Measurements from ENCODE around the gene SETD2.
"Not testable (repeated sequence)": the region's sequence is repeated elsewhere in the genome, so short reads cannot be mapped to it uniquely, and the experiment has no call there.

Gene SETD2

GRCh38 chr3:47164007-47164881 lies at the start of gene SETD2:
Gene SETD2 (minus strand): TSS chr3:47164113. CDS start chr3:47163924, 189 bp downstream.
- DNase-seq (ENCODE audit: low spot score in 2 of 2), result peak; percentile 65 to 88
- Mint-ChIP-seq H3K9me3 (no peaks in the 10 kb centered on the region), H3K36me3 (peaks cover 27% of the 10 kb centered on the region), H3K4me1 (peaks cover 44% of the 10 kb centered on the region), H3K27ac (peak within 1 kb of the TSS; percentile 97), H3K4me3 (peak within 1 kb of the TSS; percentile 86)
- peak; percentile 94 for ATAC-seq

- Mint-ChIP-seq H3K9me3 (no peaks in the 10 kb centered on the region), H3K36me3 (no peaks in the 10 kb centered on the region), H3K27ac (no peak overlapping the region), H3K4me3 (no peak overlapping the region), H3K4me1 (no peaks in the 10 kb centered on the region)
- ATAC-seq (no peak), DNase-seq (ENCODE audit: low spot score in 2 of 2) (no peak)
Observed at GRCh38 chr3:47210863-47211405, 47.0 kb upstream of the SETD2 start.

GRCh38 chr3:47206022-47206421 lies 42.1 kb upstream of the SETD2 start:
- ATAC-seq, result not testable (repeated sequence)

GRCh38 chr3:47204875-47205274 lies 41.0 kb upstream of the SETD2 start:
- no peaks in the 10 kb centered on the region for H3K36me3 Mint-ChIP-seq
- no peak for ATAC-seq
- no peak overlapping the region for H3K4me3 Mint-ChIP-seq

More at GRCh38 chr3:47206022-47206421, 42.1 kb upstream of the SETD2 start:
- H3K4me3 Mint-ChIP-seq; H3K9me3 Mint-ChIP-seq; H3K27ac Mint-ChIP-seq; H3K36me3 Mint-ChIP-seq; DNase-seq (ENCODE audit: low spot score in 2 of 2); H3K4me1 Mint-ChIP-seq: not testable (repeated sequence)

GRCh38 chr3:47202542-47202941 lies 38.6 kb upstream of the SETD2 start:
- Mint-ChIP-seq H3K4me3 (no peak overlapping the region), H3K4me1 (no peaks in the 10 kb centered on the region), H3K27ac (no peak overlapping the region), H3K36me3 (no peaks in the 10 kb centered on the region), H3K9me3 (no peaks in the 10 kb centered on the region)
- DNase-seq (ENCODE audit: low spot score in 2 of 2) (no peak), ATAC-seq (no peak)

More at GRCh38 chr3:47204875-47205274, 41.0 kb upstream of the SETD2 start:
- H3K27ac Mint-ChIP-seq, result no peak overlapping the region
- no peak for DNase-seq (ENCODE audit: low spot score in 2 of 2)
- no peaks in the 10 kb centered on the region for H3K4me1 Mint-ChIP-seq
- no peaks in the 10 kb centered on the region for H3K9me3 Mint-ChIP-seq

GRCh38 chr3:47197287-47197686 lies 33.4 kb upstream of the SETD2 start:
- Mint-ChIP-seq H3K4me3 (no peak overlapping the region), H3K36me3 (no peaks in the 10 kb centered on the region), H3K9me3 (no peaks in the 10 kb centered on the region), H3K27ac (no peak overlapping the region), H3K4me1 (no peaks in the 10 kb centered on the region)
- DNase-seq (ENCODE audit: low spot score in 2 of 2) (no peak), ATAC-seq (no peak)

GRCh38 chr3:47194994-47195393 lies 31.1 kb upstream of the SETD2 start:
- Mint-ChIP-seq H3K4me3 (no peak overlapping the region), H3K36me3 (no peaks in the 10 kb centered on the region), H3K9me3 (no peaks in the 10 kb centered on the region), H3K27ac (no peak overlapping the region), H3K4me1 (no peaks in the 10 kb centered on the region)
- ATAC-seq (no peak), DNase-seq (ENCODE audit: low spot score in 2 of 2) (no peak)

GRCh38 chr3:47193871-47194859 lies 30.3 kb upstream of the SETD2 start:
- Mint-ChIP-seq H3K36me3 (no peaks in the 10 kb centered on the region), H3K4me3 (no peak overlapping the region), H3K9me3 (no peaks in the 10 kb centered on the region), H3K4me1 (no peaks in the 10 kb centered on the region), H3K27ac (no peak overlapping the region)
- ATAC-seq (no peak), DNase-seq (ENCODE audit: low spot score in 2 of 2) (no peak)

GRCh38 chr3:47186285-47186684 lies 22.4 kb upstream of the SETD2 start:
- no peaks in the 10 kb centered on the region for H3K9me3 Mint-ChIP-seq
- H3K36me3 Mint-ChIP-seq, result peaks cover 6% of the 10 kb centered on the region
- no peak overlapping the region for H3K4me3 Mint-ChIP-seq
- ATAC-seq (no peak), DNase-seq (ENCODE audit: low spot score in 2 of 2) (no peak)
- H3K4me1 Mint-ChIP-seq, result no peaks in the 10 kb centered on the region
- no peak overlapping the region for H3K27ac Mint-ChIP-seq

GRCh38 chr3:47181685-47182084 lies 17.8 kb upstream of the SETD2 start:
- H3K36me3 Mint-ChIP-seq, result peaks cover 12% of the 10 kb centered on the region
- H3K27ac Mint-ChIP-seq, result not testable (repeated sequence)

GRCh38 chr3:47180011-47180410 lies 16.1 kb upstream of the SETD2 start:
- H3K4me1 Mint-ChIP-seq; H3K4me3 Mint-ChIP-seq; ATAC-seq; DNase-seq (ENCODE audit: low spot score in 2 of 2); H3K27ac Mint-ChIP-seq; H3K9me3 Mint-ChIP-seq: not testable (repeated sequence)
- H3K36me3 Mint-ChIP-seq, result peaks cover 12% of the 10 kb centered on the region

More at GRCh38 chr3:47181685-47182084, 17.8 kb upstream of the SETD2 start:
- ATAC-seq; H3K4me1 Mint-ChIP-seq; DNase-seq (ENCODE audit: low spot score in 2 of 2); H3K4me3 Mint-ChIP-seq; H3K9me3 Mint-ChIP-seq: not testable (repeated sequence)

- Mint-ChIP-seq H3K36me3 (peaks cover 8% of the 10 kb centered on the region), H3K4me1 (no peaks in the 10 kb centered on the region), H3K27ac (no peak overlapping the region), H3K4me3 (no peak overlapping the region), H3K9me3 (no peaks in the 10 kb centered on the region)
- ATAC-seq (no peak), DNase-seq (ENCODE audit: low spot score in 2 of 2) (no peak)
Observed at GRCh38 chr3:47176582-47176981, 12.7 kb upstream of the SETD2 start.

- H3K4me1 Mint-ChIP-seq, result peaks cover 50% of the 10 kb centered on the region
Observed at GRCh38 chr3:47163169-47164006, 525 bp downstream of the SETD2 start.

GRCh38 chr3:47162697-47163168 lies 1.2 kb downstream of the SETD2 start:
- H3K27ac Mint-ChIP-seq, result peak overlapping the region; percentile 97
- H3K4me3 Mint-ChIP-seq, result peak overlapping the region; percentile 86
- H3K4me1 Mint-ChIP-seq, result peaks cover 54% of the 10 kb centered on the region
- H3K36me3 Mint-ChIP-seq, result peaks cover 27% of the 10 kb centered on the region
- no peaks in the 10 kb centered on the region for H3K9me3 Mint-ChIP-seq
- DNase-seq (ENCODE audit: low spot score in 2 of 2) (no peak), ATAC-seq (no peak)

More at GRCh38 chr3:47163169-47164006, 525 bp downstream of the SETD2 start:
- Mint-ChIP-seq H3K4me3 (peak overlapping the region; percentile 86), H3K27ac (peak overlapping the region; percentile 97), H3K36me3 (peaks cover 27% of the 10 kb centered on the region), H3K9me3 (no peaks in the 10 kb centered on the region)
- ATAC-seq (peak; percentile 49), DNase-seq (ENCODE audit: low spot score in 2 of 2) (peak; percentile 58 to 86)
